Measurements from ENCODE around the gene PPIF. TPM values are rescaled to one million over a fixed set of nuclear protein-coding genes. Genes with fewer than 3 reads are reported as not detected.
A peak's percentile ranks its signal among the peaks of the same experiment; 100 is the strongest.

PPIF gene
- total and polyA plus RNA-seq, 7 donors = 44.6 to 297 (median 85.9) TPM

DNA sequence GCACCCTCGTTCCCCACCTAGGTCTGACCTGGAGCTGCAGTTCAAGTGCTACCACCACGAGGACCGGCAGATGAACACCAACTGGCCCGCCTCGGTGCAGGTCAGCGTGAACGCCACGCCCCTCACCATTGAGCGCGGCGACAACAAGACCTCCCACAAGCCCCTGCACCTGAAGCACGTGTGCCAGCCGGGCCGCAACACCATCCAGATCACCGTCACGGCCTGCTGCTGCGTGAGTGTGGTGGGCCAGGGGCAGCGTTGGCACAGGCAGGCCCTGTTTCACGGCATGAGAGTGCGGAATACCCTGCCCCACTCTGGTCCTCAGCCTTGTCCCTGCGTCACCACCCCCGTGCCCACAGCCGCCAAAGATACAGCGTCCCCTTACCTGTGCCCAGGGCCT is 46.6 kb upstream of the PPIF start:
- H3K9me3 ChIP-seq = no peaks in the 10 kb centered on the region
- H3K4me3 ChIP-seq = no peak overlapping the region
- no peaks in the 10 kb centered on the region for H3K27me3 ChIP-seq (ENCODE audit: insufficient read depth in 3 of 3, low read length in 2 of 3)
- WGBS, 3 donors = 91 to 94% (median 93%) methylated on average over 23 to 24 of the region's 24 CpGs
- H3K36me3 ChIP-seq (ENCODE audit: insufficient read depth in 1 of 2, low read depth in 1 of 2) = peaks cover 2 to 98% of the 10 kb centered on the region in 2 donors
- intact Hi-C loops (cut with DNase I) = no loop called here
- no peak for ATAC-seq
- TF ChIP-seq, protein P1, sequence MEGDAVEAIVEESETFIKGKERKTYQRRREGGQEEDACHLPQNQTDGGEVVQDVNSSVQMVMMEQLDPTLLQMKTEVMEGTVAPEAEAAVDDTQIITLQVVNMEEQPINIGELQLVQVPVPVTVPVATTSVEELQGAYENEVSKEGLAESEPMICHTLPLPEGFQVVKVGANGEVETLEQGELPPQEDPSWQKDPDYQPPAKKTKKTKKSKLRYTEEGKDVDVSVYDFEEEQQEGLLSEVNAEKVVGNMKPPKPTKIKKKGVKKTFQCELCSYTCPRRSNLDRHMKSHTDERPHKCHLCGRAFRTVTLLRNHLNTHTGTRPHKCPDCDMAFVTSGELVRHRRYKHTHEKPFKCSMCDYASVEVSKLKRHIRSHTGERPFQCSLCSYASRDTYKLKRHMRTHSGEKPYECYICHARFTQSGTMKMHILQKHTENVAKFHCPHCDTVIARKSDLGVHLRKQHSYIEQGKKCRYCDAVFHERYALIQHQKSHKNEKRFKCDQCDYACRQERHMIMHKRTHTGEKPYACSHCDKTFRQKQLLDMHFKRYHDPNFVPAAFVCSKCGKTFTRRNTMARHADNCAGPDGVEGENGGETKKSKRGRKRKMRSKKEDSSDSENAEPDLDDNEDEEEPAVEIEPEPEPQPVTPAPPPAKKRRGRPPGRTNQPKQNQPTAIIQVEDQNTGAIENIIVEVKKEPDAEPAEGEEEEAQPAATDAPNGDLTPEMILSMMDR (IDR thresholded peaks at IDR 0.05) = no peak
- no peak for DNase-seq
- no peak overlapping the region for H3K27ac ChIP-seq
- H3K4me1 ChIP-seq = no peaks in the 10 kb centered on the region

DNA sequence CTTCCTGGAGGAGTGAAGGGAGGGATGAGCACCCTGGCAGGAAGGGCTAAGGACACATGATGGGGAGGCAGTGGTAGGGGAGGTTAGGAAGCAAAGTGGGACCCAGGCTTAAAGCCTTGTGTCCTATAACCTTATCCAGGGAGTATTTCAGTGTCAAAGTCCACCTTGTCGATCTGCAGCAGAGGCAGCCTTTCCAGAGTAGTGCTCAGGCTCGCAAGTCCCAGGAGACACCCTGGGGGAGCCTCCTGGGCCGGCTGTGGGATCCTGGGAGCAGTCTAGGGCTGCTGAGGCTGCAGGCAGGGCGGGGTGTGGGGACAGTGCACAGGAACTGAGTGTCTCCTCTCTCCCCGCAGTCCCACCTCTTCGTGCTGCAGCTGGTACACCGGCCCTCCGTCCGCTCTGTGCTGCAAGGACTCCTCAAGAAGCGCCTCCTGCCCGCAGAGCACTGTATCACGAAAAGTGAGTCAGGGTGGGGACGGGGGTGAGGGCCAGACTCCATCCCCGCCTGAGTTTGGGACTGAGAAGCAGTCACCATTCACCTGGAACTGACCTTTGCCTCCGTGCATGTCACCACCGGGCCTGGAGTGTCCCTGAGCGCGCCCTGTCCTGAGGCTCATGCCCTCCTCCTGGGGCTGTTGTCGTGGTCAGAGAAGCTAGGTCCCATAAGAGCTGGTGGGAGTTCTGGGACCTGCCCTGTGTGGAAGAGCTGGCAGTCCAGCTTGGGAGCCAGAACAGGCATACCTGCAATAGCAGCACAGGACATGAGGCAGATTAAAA is 45.3 kb upstream of the PPIF start:
- H3K9me3 ChIP-seq = no peaks in the 10 kb centered on the region
- intact Hi-C loops (cut with DNase I) = no loop called here
- H3K36me3 ChIP-seq (ENCODE audit: insufficient read depth in 1 of 2, low read depth in 1 of 2) = peaks cover 2 to 98% of the 10 kb centered on the region in 2 donors
- H3K4me1 ChIP-seq = no peaks in the 10 kb centered on the region
- no peaks in the 10 kb centered on the region for H3K27me3 ChIP-seq (ENCODE audit: insufficient read depth in 3 of 3, low read length in 2 of 3)
- TF ChIP-seq, protein P1 (IDR thresholded peaks at IDR 0.05) = no peak
- no peak overlapping the region for H3K27ac ChIP-seq
- ATAC-seq (no peak), DNase-seq (no peak)
- H3K4me3 ChIP-seq = no peak overlapping the region
- 86 to 91% (median 87%) methylated on average over 19 of the region's 19 CpGs for WGBS, 3 donors

DNA sequence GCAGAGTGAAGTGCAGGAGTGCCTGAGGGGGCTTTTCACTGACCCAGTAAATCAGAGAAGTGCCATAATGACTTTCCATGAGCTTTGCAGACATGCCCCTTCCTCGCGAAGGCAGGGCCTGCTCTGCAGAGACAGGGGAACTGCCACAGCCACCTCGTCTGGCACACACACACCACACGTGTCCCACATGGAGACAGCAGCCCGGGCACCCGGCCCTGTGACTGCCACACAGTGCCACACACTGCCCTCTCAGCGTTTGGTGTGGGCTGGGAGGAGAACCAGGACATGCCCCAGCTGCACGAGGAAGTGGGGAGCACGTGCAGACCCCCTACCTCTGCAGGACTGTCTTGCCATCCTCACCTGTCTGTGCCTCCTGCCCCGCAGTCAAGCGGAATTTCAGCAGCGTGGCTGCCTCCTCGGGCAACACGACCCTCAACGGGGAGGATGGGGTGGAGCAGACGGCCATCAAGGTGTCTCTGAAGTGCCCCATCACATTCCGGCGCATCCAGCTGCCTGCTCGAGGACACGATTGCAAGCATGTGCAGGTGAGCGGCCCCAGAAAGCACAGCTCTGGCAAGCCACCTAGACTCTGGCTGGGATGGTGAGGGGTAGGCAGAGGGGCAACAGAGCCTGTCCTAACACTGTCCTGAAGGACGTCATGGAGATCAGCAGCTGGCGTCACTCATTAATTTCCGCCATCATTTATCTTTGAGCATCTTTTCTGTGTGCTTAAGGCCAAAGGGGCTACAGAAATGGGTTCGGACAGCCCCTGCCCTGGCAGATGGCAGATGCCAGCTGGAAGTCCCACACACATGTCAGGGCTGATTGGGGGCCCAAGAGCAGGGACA is 43.4 kb upstream of the PPIF start:
- Histone ChIP-seq H3K4me3 (no peak overlapping the region), H3K27ac (no peak overlapping the region), H3K4me1 (no peaks in the 10 kb centered on the region), H3K9me3 (no peaks in the 10 kb centered on the region), H3K27me3 (ENCODE audit: insufficient read depth in 3 of 3, low read length in 2 of 3) (no peaks in the 10 kb centered on the region), H3K36me3 (ENCODE audit: insufficient read depth in 1 of 2, low read depth in 1 of 2) (peaks cover 2 to 98% of the 10 kb centered on the region in 2 donors)
- intact Hi-C loops (cut with DNase I) = no loop called here
- DNase-seq (peak in 1 of 2 donors; percentile 44), ATAC-seq (no peak)
- 91 to 92% (median 91%) methylated on average over 25 of the region's 25 CpGs for WGBS, 3 donors
- TF ChIP-seq, protein P1 (IDR thresholded peaks at IDR 0.05) = no peak

DNA sequence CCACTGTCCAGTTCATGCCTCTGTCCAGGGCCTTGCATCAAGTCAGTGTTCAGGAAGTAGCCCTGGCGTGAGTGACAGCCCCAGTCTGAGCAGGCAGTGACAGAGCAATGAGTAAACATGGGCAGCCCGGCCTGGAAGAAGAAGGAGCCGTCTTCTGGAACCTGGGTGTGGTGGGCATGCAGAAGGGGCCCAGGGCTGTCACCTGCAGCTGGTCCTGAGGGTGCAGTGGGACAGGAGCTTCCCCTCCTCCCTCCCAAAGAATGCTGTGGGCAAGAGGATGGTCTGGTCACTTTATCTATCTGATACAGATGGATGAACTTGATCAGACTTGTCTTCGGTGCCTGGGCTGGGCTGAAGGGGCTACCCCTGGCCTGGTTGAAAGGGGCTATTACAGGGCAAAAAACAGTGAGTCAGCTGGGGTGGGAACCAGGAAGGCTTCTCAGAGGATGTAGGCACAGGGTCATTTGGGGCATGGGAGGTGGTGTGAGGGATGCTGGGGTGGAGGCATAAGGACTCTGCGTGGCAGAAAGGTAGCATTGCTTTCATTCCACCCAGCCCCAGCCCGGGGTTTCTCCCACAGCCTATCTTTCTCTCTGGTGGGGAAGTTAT is 42.7 kb upstream of the PPIF start:
- WGBS, 3 donors = 76 to 91% (median 83%) methylated on average over 6 of the region's 6 CpGs
- H3K4me1 ChIP-seq = no peaks in the 10 kb centered on the region
- TF ChIP-seq, protein P1 (IDR thresholded peaks at IDR 0.05) = no peak
- H3K9me3 ChIP-seq = no peaks in the 10 kb centered on the region
- no peak overlapping the region for H3K4me3 ChIP-seq
- H3K27ac ChIP-seq = no peak overlapping the region
- H3K27me3 ChIP-seq (ENCODE audit: insufficient read depth in 3 of 3, low read length in 2 of 3) = no peaks in the 10 kb centered on the region
- intact Hi-C loops (cut with DNase I) = no loop called here
- H3K36me3 ChIP-seq (ENCODE audit: insufficient read depth in 1 of 2, low read depth in 1 of 2) = peaks cover 2 to 98% of the 10 kb centered on the region in 2 donors
- DNase-seq (no peak), ATAC-seq (no peak)
